HG03064 (cell line): ENCODE results near the gene FALEC.
"Not testable (repeated sequence)": the region's sequence is repeated elsewhere in the genome, so short reads cannot be mapped to it uniquely, and the experiment has no call there.

Experiments
- ATAC-seq: cut with Tn5 transposase; IDR thresholded peaks from one replicate; pipeline ENCODE4 v1.9.1; 2021; ENCODE audit warnings: low read depth; ENCODE audit not compliant: unreplicated experiment

Gene FALEC

DNA sequence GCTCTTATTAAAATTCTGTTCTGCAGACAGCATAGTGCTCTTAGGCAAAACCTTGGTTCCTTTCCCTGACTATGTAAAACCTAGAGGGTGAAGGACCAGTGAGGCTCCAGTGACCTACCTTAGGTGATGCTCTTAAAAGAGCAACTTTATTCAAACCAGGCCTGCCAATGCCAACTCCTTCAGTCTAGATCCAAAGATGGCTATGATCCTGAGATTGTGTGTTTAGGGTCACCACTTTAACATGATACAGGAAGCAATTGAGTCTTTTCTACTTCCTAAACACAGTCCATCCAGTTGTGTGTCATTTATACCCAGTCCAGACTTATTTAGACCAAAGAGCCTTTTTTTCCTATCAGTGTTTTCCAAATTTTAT is 53.0 kb downstream of the FALEC start:
- ATAC-seq = no peak

DNA sequence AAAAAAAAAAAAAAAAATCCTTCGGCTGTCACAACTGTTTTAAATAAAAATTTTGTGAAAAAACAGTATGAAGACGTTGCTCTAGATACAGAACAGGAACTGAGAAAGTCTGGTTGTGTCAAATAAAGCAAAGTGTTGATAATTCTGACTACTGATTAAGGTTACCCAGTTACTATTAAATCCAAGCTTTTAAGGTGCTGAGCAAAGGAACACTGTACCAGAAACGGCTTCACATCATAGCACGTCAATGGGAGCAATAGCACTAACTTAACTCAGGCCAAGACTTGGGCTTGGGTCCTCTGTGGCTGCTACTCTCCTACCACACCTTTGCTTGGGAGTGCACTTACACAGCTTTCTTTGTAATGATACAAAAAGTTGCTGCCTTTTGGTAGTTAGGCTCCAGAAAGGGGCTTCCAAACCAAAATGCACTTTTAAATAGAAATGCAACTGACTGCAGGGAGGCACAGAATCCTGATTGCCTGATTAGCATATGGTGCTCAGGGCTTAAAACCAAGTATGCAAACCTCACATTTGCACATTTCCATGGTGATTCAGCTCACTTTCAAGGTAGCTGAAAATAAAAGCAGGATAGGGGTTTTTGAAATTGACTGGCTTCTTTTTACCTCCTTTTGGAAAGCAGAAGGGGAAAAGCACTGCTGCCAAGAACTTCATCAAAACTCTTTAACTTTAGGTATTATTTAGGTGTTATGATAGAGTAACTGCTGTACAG is 57.5 kb downstream of the FALEC start:
- no peak for ATAC-seq

DNA sequence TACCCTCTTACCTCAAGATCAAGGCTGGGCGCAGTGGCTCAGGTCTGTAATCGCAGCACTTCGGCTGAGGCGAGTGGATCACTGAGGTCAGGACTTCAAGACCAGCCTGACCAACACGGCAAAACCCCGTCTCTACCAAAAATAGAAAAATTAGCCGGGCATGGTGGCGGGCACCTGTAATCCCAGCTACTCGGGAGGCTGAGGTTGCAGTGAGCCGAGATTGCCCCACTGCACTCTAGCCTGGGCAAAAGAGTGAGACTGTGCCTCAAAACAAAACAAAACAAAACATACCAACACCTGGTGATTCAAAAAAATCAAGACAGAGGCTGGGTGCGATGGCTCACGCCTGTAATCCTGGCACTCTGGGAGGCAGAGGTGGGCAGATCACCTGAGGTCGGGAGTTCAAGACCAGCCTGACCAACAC is 58.1 kb downstream of the FALEC start:
- ATAC-seq = not testable (repeated sequence)

DNA sequence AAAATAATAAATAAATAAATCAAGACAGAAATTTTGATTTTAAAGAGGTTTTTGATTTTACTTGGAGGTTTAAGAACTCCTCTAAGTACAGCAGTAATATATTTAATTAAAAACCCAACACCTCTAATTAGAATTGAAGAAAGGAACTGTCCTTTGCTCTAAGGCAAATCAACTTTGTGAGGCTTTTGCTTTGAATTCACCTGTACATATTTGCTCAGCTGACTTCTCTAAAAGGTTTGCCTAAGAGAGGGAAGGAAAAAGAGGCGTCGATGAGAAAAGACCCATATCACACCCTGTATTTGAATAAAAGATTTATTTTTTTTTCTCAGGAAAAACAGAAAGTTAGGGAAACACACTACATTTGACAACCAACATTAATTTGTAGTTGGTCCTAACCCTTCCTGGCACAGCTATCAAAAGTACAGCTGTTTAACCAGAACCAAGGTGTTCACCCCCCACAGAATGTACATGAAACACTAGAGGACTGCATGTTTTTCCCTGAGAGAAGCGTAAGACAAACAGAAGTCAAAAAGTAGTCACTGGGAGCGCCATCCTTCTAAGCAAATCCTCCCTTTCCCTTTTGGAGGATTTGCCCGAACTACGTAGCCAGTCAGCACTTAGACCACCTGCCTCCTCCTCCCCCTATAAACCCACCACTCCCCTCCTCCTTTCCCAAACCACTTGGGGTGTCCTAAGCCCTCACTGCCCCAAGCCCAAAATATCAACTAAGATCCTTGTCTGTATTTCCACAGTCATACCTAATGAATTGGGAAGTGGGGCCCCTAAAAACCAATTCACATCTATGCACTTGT is 58.9 kb downstream of the FALEC start:
- ATAC-seq = no peak

DNA sequence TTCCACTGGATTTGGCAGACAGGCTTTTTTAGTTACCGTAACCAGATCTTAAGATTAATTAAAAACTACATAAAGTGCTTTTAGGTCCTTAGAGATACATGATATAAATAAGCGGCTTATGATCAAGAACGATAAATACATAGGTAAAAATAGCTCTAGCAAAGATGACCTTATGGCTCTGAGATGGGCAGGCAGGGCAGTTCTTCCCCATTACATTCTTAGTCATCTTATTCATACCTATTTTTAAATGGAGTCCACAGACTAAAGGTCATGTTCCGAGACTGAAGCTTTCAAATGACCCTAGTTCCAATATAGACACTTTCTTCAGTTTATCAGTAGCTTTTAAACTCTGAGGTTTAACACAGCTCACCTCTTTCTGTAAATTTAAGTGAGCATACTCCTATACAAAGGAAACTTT is 59.5 kb downstream of the FALEC start:
- ATAC-seq = no peak

DNA sequence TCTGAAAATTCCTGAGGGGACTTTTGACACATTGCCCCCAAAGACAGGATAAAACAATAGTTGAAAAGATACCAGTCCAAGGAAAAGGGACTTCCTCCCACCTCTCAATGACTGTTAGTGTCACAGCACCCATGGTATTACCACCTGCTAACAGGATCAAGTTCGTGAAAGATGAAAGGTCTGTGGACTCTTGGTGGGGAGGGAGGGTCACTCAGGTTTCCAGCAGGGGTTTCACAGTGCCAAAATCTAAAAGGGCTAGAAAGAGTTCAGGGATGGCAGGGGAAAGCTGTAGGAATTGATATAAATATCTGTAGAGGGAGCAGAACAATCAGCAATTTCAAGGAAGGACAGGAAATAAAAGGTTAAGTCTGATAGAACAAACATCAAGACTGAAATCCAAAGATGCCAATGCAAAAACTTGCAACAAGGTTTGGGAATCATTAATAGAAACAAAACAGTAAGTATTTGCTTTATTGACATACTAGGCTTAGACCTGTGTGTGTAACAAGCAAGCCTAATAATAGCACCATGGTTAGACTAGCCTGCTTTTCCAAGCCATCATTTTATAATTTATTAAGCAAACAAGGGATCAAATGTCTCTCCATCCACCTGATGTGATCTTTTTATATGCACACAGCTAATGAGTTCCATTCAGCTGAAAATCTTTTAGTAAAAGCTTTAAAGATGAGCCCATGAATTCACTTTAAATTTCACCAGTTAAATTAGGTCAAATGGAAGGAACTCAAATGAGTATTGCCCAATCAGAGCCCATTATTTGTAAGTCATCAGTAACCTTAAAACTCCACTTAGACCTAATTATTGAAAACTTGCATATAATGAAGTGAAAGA is 60.2 kb downstream of the FALEC start:
- no peak for ATAC-seq

DNA sequence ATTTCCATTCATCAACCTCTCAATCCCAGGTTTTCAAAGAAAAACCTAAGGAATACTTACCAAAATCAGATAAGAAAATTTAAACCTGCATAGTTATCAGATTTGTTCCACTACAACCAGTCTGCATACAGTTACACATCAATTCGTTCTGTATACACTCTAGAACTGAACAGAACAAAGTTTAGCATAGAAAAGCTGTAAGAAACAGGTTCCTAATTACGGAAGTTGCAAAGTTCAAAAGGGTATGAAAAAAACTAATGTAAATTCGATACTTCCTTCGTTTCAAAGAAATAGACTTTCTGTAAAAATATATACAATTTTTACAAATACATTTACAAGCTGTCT is 60.8 kb downstream of the FALEC start:
- ATAC-seq = no peak

DNA sequence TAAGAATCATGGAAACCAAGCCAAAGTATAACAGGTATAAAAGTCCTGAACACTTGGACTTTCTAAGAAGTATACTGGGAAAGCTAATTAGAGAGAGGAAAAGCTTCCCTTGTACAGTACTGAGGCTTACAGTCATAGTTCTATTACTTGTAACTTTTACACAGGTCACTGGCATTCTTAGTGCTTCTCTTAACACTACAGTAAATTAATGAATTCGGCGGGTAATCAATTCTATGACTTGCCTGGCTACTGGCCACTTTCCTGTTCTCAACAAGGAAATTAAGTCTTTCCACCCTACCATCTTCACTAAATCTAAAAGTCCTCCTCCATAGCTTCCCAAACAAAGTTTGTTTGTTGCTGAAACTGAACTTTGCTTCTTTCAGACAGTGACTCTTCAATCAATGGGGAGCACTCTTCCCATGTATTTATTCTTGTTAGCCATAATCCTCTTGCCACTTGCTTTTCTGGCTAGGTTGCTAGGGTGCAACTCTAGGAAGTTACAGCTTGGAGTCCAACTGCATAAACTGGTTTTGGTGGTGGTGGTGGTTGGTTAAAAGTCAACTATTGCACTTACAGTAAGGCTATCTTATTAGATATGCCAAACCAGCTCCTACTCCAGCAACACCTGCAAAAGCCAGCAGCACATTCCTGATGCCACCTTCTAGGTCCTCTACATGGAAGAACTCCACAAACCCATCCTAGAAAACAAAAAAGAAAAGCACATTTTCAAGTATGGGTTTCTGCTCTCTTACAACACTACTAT is 61.4 kb downstream of the FALEC start:
- ATAC-seq = no peak

DNA sequence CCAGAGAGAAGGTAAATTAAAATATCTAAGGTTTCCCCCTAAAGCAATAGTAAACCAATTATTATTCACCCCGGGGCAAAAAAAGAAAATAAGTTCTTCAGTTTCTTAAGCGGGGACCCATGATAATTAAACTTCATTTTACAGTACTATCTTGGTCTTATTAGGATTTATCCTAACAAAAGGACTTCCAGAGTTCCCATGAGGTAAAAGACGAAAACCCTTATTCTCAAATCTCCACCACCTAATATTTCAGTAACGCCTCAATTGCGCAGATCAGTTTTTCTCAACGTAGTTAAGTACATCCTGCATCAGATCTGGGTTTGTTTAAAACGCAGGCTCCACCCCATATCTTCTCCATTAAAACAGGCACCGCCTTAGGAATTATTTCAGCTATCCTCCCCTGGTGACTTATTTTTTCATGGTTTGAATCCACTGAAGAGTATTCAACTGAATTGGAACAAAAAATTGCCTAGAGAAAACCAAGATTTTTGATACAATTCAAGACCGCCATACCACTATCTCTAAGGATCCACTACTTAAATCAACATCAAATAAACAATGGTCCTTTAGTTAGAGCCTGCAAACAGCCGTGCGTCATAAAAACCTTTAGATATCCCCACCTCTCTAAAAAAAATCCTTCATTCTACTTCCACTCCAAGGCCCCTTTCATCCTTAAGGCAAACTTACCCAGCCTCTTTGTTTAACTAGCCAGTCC is 62.2 kb downstream of the FALEC start:
- no peak for ATAC-seq

DNA sequence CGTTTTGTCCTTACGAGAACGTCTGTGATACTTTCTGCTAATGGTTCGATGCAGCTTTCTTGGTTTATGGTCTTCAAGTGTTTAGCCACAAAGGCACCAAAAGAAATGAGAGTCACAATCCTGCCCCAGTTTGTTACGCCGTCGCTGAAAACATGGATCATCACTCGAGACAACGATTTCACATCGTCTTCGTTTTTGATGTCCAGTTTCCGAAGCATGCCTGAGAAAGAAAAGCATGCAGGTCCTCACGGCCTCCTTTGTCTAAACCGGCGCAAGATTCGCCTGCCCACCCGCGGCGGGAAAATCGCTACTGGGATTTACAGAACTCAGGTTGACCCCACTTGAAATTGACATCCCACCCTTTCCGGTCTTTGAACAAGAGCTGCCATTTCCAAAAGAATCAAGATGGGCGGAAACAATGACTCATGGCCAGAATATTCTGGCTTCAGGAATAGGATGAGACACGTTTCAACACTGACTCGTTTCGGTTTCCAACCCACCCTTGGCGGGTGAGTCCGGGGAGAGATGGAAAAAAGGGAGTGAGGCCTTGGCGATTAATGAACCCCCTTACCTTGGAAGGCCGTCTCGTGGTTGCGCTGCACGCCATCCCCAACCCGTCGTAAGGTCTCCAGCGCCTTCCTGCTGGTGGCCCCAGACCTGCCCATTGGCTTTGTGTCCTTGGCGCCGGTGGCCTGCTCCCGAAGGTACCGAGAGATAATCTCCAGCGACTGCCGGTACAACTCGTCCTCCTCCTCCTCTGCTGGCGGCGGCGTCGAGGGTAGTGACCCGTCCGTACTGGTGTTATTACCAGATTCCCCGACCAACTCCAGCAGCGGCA is 62.9 kb downstream of the FALEC start:
- ATAC-seq = peak; percentile 3

DNA sequence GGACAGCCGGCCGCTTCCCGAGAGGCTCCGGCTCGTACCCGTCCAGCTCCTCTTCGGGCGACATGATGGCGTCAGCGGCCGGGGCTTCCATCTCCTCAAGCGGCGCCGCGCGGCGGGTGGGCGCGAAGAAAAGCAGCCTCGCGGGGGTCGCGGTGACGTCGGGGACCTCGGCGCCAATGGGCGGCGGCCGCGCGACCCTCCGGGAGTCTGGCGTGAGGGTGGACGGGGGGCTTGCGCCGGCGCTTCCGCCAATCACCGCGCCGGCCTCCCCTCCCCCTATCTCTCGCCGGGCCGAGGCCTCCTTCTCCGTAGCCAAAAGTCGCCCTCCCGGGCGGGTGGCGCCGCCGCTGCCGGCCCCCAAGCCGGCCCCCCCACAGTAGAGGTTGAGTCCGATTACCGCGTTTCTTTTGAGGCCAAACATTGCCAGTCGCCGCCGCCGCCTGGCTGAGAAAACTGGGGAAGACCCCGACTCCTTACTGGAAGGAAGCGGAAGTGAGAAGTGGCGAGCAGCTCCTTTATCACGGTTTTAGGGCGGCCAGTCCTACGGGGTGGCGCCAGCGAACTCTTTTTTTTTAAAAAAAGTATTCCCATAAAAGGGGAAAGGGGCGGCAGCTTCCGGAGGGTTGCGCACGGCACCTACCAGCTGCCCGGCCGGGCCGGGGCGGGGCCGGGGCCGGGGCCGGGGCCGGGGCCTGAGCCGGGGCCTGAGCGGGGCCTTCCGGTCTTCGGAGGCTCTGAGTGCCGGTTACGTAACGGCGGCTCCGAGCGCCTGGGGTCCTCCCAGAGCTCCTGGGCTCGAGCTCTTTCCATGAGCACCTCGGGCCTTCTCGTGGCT is 63.8 kb downstream of the FALEC start, which contains the start of gene MCL1:
MCL1 (minus strand) TSS at position 501 of the 835 bp plus-strand sequence; CDS start at position 421, 80 bp downstream.
- peak; percentile 82 for ATAC-seq

DNA sequence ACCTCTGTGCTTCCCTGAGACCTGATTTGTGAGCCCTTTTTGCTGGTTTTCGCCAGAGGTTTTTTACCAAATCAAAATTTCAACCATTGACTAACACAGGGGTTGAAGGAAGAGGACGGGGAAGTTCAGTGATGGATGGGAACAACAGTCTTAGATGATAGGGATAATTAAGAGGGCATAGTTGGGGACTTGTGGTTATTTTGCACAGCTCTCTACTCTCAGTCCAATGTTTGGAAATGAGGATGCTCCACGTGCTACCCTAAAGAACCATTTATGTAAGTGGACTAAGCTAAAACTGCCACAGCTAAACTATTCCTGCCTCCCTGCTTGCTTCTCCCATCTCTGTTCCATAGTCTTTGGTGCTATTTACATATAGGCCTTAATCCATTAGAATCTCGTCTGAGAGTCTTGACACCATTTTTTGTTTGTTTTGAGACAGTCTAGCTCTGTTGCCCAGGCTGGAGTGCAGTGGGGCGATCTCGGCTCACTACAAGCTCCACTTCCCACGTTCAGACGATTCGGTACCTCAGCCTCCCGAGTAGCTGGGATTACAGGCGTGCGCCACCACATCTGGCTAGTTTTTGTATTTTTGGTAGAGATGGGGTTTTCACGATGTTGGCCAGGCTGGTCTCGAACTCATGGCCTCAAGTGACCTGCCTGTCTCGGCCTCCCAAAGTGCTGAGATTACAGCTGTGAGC is 64.5 kb downstream of the FALEC start:
- ATAC-seq = no peak

DNA sequence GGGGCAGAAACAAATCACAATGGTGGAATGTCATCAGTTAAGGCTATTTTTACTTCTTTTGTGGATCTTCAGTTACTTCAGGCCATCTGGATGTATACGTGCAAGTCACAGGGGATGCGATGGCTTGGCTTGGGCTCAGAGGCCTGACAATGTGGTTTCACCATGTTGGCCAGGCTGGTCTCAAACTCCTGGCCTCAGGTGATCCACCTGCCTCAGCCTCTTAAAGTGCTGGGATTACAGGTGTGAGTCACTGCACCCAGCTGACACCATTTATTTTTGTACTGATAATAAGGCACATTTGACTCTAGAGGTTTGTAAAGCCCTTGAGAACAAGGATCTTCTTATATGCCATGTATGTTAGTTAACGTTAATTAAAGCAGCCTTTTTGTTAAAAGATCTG is 65.4 kb downstream of the FALEC start:
- not testable (repeated sequence) for ATAC-seq

DNA sequence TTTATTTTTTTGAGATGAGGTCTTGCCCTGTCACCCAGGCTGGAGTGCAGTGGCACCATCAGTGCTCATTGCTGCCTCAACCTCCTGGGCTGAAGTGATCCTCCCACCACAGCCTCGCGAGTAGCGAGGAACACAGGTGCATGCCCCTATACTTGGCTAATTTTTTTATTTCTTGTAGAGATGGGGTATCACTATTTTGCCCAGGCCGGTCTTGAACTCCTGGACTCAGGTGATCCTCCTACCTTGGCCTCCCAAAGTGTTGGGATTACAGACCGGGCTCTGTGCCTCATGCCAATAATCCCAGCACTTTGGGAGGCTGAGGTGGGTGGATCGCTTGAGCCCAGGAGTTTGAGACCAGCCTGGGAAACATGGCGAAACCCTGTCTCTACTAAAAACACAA is 65.9 kb downstream of the FALEC start:
- ATAC-seq = not testable (repeated sequence)

DNA sequence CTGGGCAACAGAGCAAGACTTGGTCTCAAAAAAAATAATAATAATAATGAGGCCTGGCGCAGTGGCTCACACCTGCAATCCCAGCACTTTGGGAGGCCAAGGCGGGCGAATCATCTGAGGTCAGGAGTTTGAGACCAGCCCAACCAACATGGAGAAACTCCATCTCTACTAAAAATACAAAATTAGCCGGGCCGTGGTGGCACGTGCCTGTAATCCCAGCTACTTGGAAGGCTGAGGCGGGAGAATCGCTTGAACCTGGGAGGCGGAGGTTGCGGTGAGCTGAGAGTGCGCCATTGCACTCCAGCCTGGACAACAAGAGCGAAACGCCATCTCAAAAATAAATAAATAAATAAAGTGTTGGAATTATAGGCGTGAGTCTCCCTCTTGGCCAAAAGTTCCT is 66.4 kb downstream of the FALEC start:
- ATAC-seq = not testable (repeated sequence)

DNA sequence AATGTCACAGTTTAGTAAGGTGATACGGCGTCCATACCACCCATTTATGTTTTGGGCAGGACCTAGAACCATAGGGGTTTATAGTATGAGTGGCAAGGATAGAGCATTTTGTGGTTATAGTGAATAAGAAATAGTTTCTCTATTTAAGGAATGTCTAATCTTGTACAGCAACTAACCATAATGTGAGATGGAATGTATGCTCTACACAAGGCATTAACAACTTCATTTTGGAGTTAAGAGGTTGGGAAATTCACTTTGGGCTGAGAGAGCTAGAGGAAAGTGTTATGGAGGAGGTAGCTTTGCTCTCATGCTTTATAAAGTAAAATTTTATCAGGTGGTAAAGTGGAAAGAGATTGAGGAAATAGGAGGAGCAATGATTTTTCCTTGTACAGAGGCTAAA is 66.8 kb downstream of the FALEC start:
- no peak for ATAC-seq
